ENCODE results near the gene SF3A2.

DNA sequence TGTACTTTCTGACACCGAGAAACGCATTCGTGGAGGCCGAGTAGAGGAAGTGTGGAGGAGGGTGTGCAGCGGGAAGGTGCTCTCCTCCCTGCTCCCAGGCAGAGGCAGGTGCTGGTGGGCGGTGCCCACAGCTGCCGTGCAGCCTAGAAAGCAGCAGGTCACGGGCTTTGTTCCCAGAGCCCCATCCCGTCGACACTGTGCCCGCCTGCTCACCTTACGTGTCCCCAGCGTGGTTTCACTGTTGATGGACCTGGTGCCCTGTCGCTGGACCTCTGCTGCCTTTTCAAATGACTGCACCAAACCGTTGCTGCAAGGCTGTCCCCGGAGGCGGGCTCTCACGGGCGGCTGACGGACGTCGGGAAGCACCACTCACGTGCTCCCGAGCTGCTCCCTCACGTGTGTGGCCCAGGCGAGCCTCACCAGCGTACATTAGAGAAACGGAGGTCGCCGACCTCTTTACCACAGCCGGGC is 21.3 kb upstream of the SF3A2 start:
- TF ChIP-seq, protein P1, sequence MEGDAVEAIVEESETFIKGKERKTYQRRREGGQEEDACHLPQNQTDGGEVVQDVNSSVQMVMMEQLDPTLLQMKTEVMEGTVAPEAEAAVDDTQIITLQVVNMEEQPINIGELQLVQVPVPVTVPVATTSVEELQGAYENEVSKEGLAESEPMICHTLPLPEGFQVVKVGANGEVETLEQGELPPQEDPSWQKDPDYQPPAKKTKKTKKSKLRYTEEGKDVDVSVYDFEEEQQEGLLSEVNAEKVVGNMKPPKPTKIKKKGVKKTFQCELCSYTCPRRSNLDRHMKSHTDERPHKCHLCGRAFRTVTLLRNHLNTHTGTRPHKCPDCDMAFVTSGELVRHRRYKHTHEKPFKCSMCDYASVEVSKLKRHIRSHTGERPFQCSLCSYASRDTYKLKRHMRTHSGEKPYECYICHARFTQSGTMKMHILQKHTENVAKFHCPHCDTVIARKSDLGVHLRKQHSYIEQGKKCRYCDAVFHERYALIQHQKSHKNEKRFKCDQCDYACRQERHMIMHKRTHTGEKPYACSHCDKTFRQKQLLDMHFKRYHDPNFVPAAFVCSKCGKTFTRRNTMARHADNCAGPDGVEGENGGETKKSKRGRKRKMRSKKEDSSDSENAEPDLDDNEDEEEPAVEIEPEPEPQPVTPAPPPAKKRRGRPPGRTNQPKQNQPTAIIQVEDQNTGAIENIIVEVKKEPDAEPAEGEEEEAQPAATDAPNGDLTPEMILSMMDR (IDR thresholded peaks at IDR 0.05): no peak
- TF ChIP-seq POLR2A (IDR thresholded peaks at IDR 0.05): no peak
